WTC11 (cell line): Measurements from ENCODE around the gene GABRR2. TPM values are rescaled to one million over a fixed set of nuclear protein-coding genes. Genes with fewer than 3 reads are reported as not detected.
"Not testable (repeated sequence)": the region's sequence is repeated elsewhere in the genome, so short reads cannot be mapped to it uniquely, and the experiment has no call there.

Experiments used
- ATAC-seq: fragments of 200-7000 bp; cut with Tn5 transposase; 2 replicates; pipeline ENCODE4 v1.10.0; 2021; ENCODE audit warnings: mild to moderate bottlenecking, moderate library complexity
- CTCF ChIA-PET: fragments of 300-600 bp; sonication (Branson Sonifier 250); formaldehyde crosslinking; loops from one replicate; lab custom pipeline; 2021; ENCODE audit warnings: antibody characterized with exemption; lab: Charles Lee
- POLR2A ChIA-PET: fragments of 350-600 bp; sonication (Branson Sonifier 250); formaldehyde crosslinking; loops from one replicate; lab custom pipeline; 2021; ENCODE audit warnings: antibody characterized with exemption; lab: Charles Lee
- DNase-seq: peaks from one replicate; pipeline ENCODE4 v3.0.0; 2021; ENCODE audit warnings: low spot score
- H3K27ac Mint-ChIP-seq: 2 replicates; pipeline ENCODE4 v1.8.0; 2021; ENCODE audit warnings: mixed read lengths
- H3K27me3 Mint-ChIP-seq: 2 replicates; pipeline ENCODE4 v1.8.0; 2021; ENCODE audit warnings: low read depth, mild to moderate bottlenecking, moderate library complexity, mixed read lengths
- H3K36me3 Mint-ChIP-seq: 2 replicates; pipeline ENCODE4 v1.8.0; 2021; ENCODE audit warnings: mixed read lengths
- H3K4me1 Mint-ChIP-seq: 2 replicates; pipeline ENCODE4 v1.8.0; 2022; ENCODE audit warnings: mixed read lengths
- H3K4me3 Mint-ChIP-seq: 2 replicates; pipeline ENCODE4 v1.8.0; 2021; ENCODE audit warnings: mild to moderate bottlenecking, moderate library complexity, mixed read lengths
- H3K9me3 Mint-ChIP-seq: 2 replicates; pipeline ENCODE4 v1.8.0; 2021; ENCODE audit warnings: mixed read lengths
- CREM ChIP-seq: sonication (generic); formaldehyde crosslinking; IDR thresholded peaks from 2 replicates; pipeline ENCODE4 v1.8.1; 2022; ENCODE audit warnings: mild to moderate bottlenecking, missing genetic modification reagents, moderate library complexity
- GRHL2 ChIP-seq: fragments of 250-450 bp; sonication (Bioruptor Pico); IDR thresholded peaks from 2 replicates; pipeline ENCODE4 v1.8.0; 2022; ENCODE audit warnings: mild to moderate bottlenecking, moderate library complexity; ENCODE audit not compliant: insufficient replicate concordance, severe bottlenecking
- JAZF1 ChIP-seq: fragments of 250-450 bp; sonication (Bioruptor Pico); IDR thresholded peaks from 2 replicates; pipeline ENCODE4 v1.9.0; 2021; ENCODE audit warnings: moderate library complexity, mild to moderate bottlenecking, inconsistent platforms
- MXD4 ChIP-seq: fragments of 250-450 bp; sonication (Bioruptor Pico); IDR thresholded peaks from 2 replicates; pipeline ENCODE4 v1.8.0; 2021; ENCODE audit warnings: mild to moderate bottlenecking, moderate library complexity, borderline replicate concordance
- SMAD4 ChIP-seq: sonication (generic); formaldehyde crosslinking; IDR thresholded peaks from 2 replicates; pipeline ENCODE4 v1.8.0; 2022; ENCODE audit warnings: mild to moderate bottlenecking, missing genetic modification reagents
- SOX15 ChIP-seq: fragments of 250-450 bp; sonication (Bioruptor Pico); IDR thresholded peaks from 2 replicates; pipeline ENCODE4 v1.9.0; 2021; ENCODE audit warnings: mild to moderate bottlenecking
- ZNF138 ChIP-seq: sonication (generic); formaldehyde crosslinking; conservative IDR thresholded peaks from 2 replicates; pipeline ENCODE4 v1.8.1; 2022; ENCODE audit warnings: mild to moderate bottlenecking, moderate library complexity, missing genetic modification reagents
- ZNF423 ChIP-seq: fragments of 250-450 bp; sonication (Bioruptor Pico); IDR thresholded peaks from 2 replicates; pipeline ENCODE4 v2.1.2; 2022; ENCODE audit warnings: mild to moderate bottlenecking, moderate library complexity
- ZNF671 ChIP-seq: fragments of 250-450 bp; sonication (Bioruptor Pico); IDR thresholded peaks from 2 replicates; pipeline ENCODE4 v1.8.0; 2021; ENCODE audit warnings: mild to moderate bottlenecking
- total RNA-seq: library from RNA; stranded (reverse); gene quantifications from 3 replicates; pipeline ENCODE4 v1.2.3, GENCODE V29; 2021
- TF ChIP-seq, protein P1 (sequence below): fragments of 250-450 bp; sonication (Bioruptor Pico); IDR thresholded peaks from 2 replicates; pipeline ENCODE4 v1.9.0; 2021; ENCODE audit warnings: mild to moderate bottlenecking
- TF ChIP-seq, protein P2 (sequence below): fragments of 250-450 bp; sonication (Bioruptor Pico); conservative IDR thresholded peaks from 2 replicates; pipeline ENCODE4 v1.9.0; 2021; ENCODE audit warnings: mild to moderate bottlenecking
- TF ChIP-seq, protein P3 (sequence below): sonication (generic); formaldehyde crosslinking; conservative IDR thresholded peaks from 2 replicates; pipeline ENCODE4 v1.8.1; 2023; ENCODE audit warnings: mild to moderate bottlenecking, low read depth, missing genetic modification reagents, moderate library complexity

Gene GABRR2
- total RNA-seq, 1 experiment from 2014 or later, result not detected

DNA sequence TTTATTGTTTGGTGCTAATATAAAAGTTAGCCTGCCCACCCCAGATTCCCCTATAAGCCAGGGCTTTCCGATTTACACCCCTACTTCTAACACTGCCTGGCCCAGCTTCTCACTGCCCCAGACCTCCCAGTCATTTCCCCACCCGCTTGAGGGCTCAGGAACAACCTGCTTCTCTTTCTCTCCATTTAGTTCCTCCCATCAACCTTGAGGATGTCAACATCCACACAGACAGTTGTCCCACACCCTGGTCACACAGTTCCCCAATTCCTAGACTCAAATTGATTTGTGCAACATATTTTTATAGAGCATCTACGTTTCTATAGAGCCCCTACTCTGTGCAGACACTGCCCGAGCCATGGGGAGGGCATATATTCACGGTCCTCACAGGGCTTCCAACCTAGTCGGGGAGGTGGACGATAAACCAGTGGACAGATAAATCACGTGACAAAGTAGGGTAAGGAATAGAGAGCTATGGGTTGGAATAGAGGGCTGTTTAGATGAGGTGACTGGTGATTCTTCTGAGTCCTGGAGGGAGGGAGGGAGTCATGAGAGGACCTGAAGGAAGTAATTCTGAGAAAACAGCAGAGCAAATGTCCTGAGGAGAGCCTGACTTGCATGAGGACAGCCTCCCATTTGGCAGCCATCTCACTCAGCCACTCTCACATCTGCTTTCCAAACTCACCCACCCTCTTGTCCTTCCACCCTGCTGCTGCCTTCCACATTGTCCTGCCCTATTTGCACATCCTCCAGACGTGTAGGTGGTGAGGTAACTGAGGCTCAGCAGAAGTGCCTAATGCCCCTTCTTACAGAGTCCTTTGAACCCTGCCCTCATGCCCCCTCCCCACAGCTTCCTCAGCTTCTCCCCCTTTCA is 6.3 kb downstream of the GABRR2 start:
- H3K36me3 Mint-ChIP-seq, result no peaks in the 10 kb centered on the region
- no peak overlapping the region for H3K4me3 Mint-ChIP-seq
- TF ChIP-seq MXD4 (CRISPR knock-in tag) (no peak), JAZF1 (CRISPR knock-in tag) (no peak), SOX15 (CRISPR knock-in tag) (no peak), ZNF138 (CRISPR knock-in tag) (no peak), ZNF423 (CRISPR knock-in tag) (no peak), CREM (CRISPR knock-in tag) (no peak), ZNF671 (no peak), SMAD4 (CRISPR knock-in tag) (no peak)
- TF ChIP-seq, protein P1, sequence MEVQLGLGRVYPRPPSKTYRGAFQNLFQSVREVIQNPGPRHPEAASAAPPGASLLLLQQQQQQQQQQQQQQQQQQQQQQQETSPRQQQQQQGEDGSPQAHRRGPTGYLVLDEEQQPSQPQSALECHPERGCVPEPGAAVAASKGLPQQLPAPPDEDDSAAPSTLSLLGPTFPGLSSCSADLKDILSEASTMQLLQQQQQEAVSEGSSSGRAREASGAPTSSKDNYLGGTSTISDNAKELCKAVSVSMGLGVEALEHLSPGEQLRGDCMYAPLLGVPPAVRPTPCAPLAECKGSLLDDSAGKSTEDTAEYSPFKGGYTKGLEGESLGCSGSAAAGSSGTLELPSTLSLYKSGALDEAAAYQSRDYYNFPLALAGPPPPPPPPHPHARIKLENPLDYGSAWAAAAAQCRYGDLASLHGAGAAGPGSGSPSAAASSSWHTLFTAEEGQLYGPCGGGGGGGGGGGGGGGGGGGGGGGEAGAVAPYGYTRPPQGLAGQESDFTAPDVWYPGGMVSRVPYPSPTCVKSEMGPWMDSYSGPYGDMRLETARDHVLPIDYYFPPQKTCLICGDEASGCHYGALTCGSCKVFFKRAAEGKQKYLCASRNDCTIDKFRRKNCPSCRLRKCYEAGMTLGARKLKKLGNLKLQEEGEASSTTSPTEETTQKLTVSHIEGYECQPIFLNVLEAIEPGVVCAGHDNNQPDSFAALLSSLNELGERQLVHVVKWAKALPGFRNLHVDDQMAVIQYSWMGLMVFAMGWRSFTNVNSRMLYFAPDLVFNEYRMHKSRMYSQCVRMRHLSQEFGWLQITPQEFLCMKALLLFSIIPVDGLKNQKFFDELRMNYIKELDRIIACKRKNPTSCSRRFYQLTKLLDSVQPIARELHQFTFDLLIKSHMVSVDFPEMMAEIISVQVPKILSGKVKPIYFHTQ, result no peak
- TF ChIP-seq, protein P2, sequence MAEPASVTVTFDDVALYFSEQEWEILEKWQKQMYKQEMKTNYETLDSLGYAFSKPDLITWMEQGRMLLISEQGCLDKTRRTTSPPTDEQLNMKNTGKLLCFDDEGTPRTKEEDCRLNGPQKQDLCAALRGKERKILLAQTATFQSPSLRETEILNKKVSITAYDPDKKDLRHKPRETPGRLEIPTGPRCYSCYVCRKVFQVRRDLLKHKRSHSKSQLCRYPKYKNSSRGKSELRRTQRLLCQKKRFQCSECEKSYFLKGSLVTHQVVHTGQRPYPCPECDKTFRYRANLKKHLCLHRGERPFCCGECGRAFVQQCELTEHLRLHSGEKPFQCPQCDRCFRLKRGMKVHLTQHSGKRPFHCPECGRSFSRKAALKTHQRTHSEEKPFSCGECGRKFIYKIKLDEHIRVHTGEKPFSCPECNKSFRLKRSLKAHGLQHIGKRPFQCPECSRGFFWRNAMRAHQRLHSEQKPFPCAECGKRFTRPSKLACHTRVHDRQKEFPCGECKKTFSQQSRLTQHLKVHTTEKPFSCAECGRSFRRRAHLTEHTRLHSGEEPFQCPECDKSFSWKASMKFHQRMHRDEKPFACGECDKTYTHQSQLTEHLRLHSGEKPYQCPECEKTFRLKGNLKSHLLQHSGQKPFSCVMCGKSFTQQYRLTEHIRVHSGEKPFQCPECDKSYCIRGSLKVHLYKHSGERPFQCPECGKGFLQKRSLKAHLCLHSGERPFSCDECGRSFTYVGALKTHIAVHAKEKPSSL, result no peak
- TF ChIP-seq, protein P3, sequence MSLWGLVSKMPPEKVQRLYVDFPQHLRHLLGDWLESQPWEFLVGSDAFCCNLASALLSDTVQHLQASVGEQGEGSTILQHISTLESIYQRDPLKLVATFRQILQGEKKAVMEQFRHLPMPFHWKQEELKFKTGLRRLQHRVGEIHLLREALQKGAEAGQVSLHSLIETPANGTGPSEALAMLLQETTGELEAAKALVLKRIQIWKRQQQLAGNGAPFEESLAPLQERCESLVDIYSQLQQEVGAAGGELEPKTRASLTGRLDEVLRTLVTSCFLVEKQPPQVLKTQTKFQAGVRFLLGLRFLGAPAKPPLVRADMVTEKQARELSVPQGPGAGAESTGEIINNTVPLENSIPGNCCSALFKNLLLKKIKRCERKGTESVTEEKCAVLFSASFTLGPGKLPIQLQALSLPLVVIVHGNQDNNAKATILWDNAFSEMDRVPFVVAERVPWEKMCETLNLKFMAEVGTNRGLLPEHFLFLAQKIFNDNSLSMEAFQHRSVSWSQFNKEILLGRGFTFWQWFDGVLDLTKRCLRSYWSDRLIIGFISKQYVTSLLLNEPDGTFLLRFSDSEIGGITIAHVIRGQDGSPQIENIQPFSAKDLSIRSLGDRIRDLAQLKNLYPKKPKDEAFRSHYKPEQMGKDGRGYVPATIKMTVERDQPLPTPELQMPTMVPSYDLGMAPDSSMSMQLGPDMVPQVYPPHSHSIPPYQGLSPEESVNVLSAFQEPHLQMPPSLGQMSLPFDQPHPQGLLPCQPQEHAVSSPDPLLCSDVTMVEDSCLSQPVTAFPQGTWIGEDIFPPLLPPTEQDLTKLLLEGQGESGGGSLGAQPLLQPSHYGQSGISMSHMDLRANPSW (CRISPR knock-in tag), result no peak
- TF ChIP-seq, all 79 proteins: peak for 0
- Mint-ChIP-seq H3K4me1 (peaks cover 20% of the 10 kb centered on the region), H3K27me3 (no peaks in the 10 kb centered on the region; the same call in 1 of the 2 replicates), H3K9me3 (peaks cover 1% of the 10 kb centered on the region; the same call in 1 of the 2 replicates), H3K27ac (no peak overlapping the region)
- CTCF ChIA-PET, result interaction anchor here (1.1 to 1.7 kb wide), 3 partner anchors 63 to 326 kb away, joined by 3 to 5 read pairs (median 4); no protein-coding TSS in a partner anchor
- DNase-seq (no peak), ATAC-seq (no peak)
- POLR2A ChIA-PET, result no interaction called here

DNA sequence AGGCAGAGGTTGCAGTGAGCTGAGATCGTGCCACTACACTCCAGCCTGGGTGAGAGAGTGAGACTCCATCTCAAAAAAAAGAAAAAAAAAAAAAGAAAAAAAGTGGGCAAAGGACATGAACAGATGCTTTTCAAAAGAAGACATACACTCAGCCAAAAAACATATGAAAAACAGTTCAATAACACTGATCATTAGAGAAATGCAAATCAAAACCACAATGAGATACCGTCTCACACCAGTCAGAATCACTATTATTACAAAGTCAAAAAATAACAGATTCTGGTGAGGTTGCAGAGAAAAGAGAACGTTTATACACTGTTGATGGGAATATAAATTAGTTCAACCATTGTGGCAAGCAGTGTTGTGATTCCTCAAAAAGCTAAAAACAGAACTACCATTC is 10.6 kb downstream of the GABRR2 start:
- H3K4me1 Mint-ChIP-seq, H3K4me3 Mint-ChIP-seq, CTCF ChIA-PET, ATAC-seq, H3K36me3 Mint-ChIP-seq, H3K27ac Mint-ChIP-seq, H3K27me3 Mint-ChIP-seq, DNase-seq: not testable (repeated sequence)
- POLR2A ChIA-PET, result interaction anchor here (0.6 kb wide), 1 partner anchor 130 kb away, joined by 5 read pairs; no protein-coding TSS in a partner anchor
- peaks cover 16% of the 10 kb centered on the region for H3K9me3 Mint-ChIP-seq

DNA sequence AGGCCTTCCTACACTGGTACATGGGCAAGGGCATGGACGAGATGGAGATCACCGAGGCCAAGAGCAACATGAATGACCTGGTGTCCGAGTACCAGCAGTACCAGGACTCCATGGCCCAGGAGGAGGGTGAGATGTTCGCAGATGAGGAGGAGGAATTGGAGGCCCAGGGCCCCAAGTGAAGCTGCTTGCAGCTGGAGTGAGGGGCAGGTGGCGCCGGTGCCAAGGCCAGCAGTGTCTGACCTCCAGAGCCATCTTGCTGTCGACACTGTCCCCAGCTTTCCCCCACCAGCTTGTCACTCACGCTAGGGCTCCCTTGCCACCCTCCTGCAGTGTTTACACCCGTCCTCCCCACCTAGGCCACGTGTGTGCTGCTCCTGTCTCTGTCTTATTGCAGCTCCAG is 12.2 kb downstream of the GABRR2 start:
- DNase-seq, result no peak
- no peaks in the 10 kb centered on the region for H3K36me3 Mint-ChIP-seq
- no peak overlapping the region for H3K27ac Mint-ChIP-seq
- ATAC-seq, result no peak
- peaks cover 13% of the 10 kb centered on the region for H3K4me1 Mint-ChIP-seq
- H3K4me3 Mint-ChIP-seq, result no peak overlapping the region
- POLR2A ChIA-PET, result no interaction called here
- no peaks in the 10 kb centered on the region; the same call in 1 of the 2 replicates for H3K27me3 Mint-ChIP-seq
- TF ChIP-seq CREM (CRISPR knock-in tag), result no peak
- no peak for TF ChIP-seq GRHL2 (CRISPR knock-in tag)
- TF ChIP-seq, all 79 proteins: peak for 0
- peaks cover 16% of the 10 kb centered on the region for H3K9me3 Mint-ChIP-seq
- CTCF ChIA-PET, result interaction anchor here (0.7 to 6.7 kb wide), 4 partner anchors 9 to 69 kb away, joined by 3 to 38 read pairs (median 5); partner anchors contain the start of gene GABRR2
